Chondrocyte (in vitro differentiated cells): ENCODE measurements around the gene SYTL3. TPM values are rescaled to one million over a fixed set of nuclear protein-coding genes. Genes with fewer than 3 reads are reported as not detected.
A peak's percentile ranks its signal among the peaks of the same experiment; 100 is the strongest.
"Not testable (repeated sequence)": the region's sequence is repeated elsewhere in the genome, so short reads cannot be mapped to it uniquely, and the experiment has no call there.

Source experiments
- DNase-seq: peaks from one replicate; pipeline ENCODE4 v3.0.0; 2021; ENCODE audit warnings: mixed read lengths, low spot score
- H3K27ac Mint-ChIP-seq: one replicate; pipeline ENCODE4 v1.8.0; 2021; ENCODE audit warnings: mild to moderate bottlenecking, moderate library complexity, mixed read lengths; ENCODE audit not compliant: unreplicated experiment
- H3K27me3 Mint-ChIP-seq: 2 replicates; pipeline ENCODE4 v1.8.0; 2021; ENCODE audit warnings: low read depth, mixed read lengths
- H3K36me3 Mint-ChIP-seq: 2 replicates; pipeline ENCODE4 v1.8.0; 2021; ENCODE audit warnings: low read depth, mixed read lengths
- H3K4me1 Mint-ChIP-seq: 2 replicates; pipeline ENCODE4 v1.8.0; 2021; ENCODE audit warnings: low read depth, mild to moderate bottlenecking, mixed read lengths
- H3K4me3 Mint-ChIP-seq: one replicate; pipeline ENCODE4 v1.8.0; 2021; ENCODE audit warnings: mild to moderate bottlenecking, moderate library complexity, mixed read lengths; ENCODE audit not compliant: unreplicated experiment
- H3K9me3 Mint-ChIP-seq: 2 replicates; pipeline ENCODE4 v1.8.0; 2021; ENCODE audit warnings: low read depth, mixed read lengths
- CTCF ChIP-seq: fragments of 200-600 bp; sonication (generic); IDR thresholded peaks from 2 replicates; pipeline ENCODE4 v1.5.0; 2021; ENCODE audit warnings: antibody characterized with exemption, mild to moderate bottlenecking, moderate library complexity
- total RNA-seq: library from RNA; stranded (reverse); gene quantifications from 3 replicates; pipeline ENCODE4 v1.2.1, GENCODE V29; 2021

SYTL3 gene
- total RNA-seq, 1 donor from 2014 or later: 1.4 TPM

GRCh38 chr6:158646023-158646910 is 3.6 kb upstream of the SYTL3 start:
- Mint-ChIP-seq H3K36me3 (peaks cover 3% of the 10 kb centered on the region), H3K4me1 (peaks cover 60% of the 10 kb centered on the region), H3K27me3 (no peaks in the 10 kb centered on the region), H3K27ac (peak overlapping the region; percentile 12), H3K4me3 (no peak overlapping the region), H3K9me3 (no peaks in the 10 kb centered on the region)
- DNase-seq: no peak
- TF ChIP-seq CTCF: no peak

- H3K4me1 Mint-ChIP-seq: peaks cover 49% of the 10 kb centered on the region
- H3K4me3 Mint-ChIP-seq: no peak overlapping the region
- H3K27me3 Mint-ChIP-seq: no peaks in the 10 kb centered on the region
- H3K27ac Mint-ChIP-seq: peak overlapping the region; percentile 63
- DNase-seq: no peak
- H3K36me3 Mint-ChIP-seq: no peaks in the 10 kb centered on the region
- no peak for TF ChIP-seq CTCF
- no peaks in the 10 kb centered on the region for H3K9me3 Mint-ChIP-seq
These were observed 2.4 kb upstream of the SYTL3 start for GRCh38 chr6:158647501-158647900.

- Mint-ChIP-seq H3K9me3 (no peaks in the 10 kb centered on the region), H3K27me3 (no peaks in the 10 kb centered on the region), H3K4me1 (peaks cover 37% of the 10 kb centered on the region), H3K36me3 (no peaks in the 10 kb centered on the region), H3K27ac (peak overlapping the region; percentile 96), H3K4me3 (no peak overlapping the region)
- no peak for DNase-seq
- no peak for TF ChIP-seq CTCF
These were observed 1.1 kb upstream of the SYTL3 start for GRCh38 chr6:158648682-158649131.

- H3K27me3 Mint-ChIP-seq, H3K4me3 Mint-ChIP-seq, DNase-seq, H3K36me3 Mint-ChIP-seq, H3K9me3 Mint-ChIP-seq, H3K27ac Mint-ChIP-seq: not testable (repeated sequence)
- H3K4me1 Mint-ChIP-seq: peaks cover 41% of the 10 kb centered on the region
These were observed 2.3 kb downstream of the SYTL3 start for GRCh38 chr6:158651981-158652737.

GRCh38 chr6:158653577-158654354 is 3.9 kb downstream of the SYTL3 start:
- no peak for DNase-seq
- Mint-ChIP-seq H3K4me1 (peaks cover 33% of the 10 kb centered on the region), H3K36me3 (no peaks in the 10 kb centered on the region), H3K27me3 (no peaks in the 10 kb centered on the region), H3K27ac (peak overlapping the region; percentile 91), H3K9me3 (no peaks in the 10 kb centered on the region), H3K4me3 (no peak overlapping the region)
- TF ChIP-seq CTCF: no peak
